GM18505 (cell line): ENCODE results near the gene KIF3C.
"Not testable (repeated sequence)": the region's sequence is repeated elsewhere in the genome, so short reads cannot be mapped to it uniquely, and the experiment has no call there.

ENCODE experiments used
- ATAC-seq: cut with Tn5 transposase; IDR thresholded peaks from one replicate; pipeline ENCODE4 v1.9.1; 2021; ENCODE audit not compliant: unreplicated experiment
- POLR2A ChIP-seq: IDR thresholded peaks from 4 replicates; pipeline ENCODE4 v1.6.1; 2011; ENCODE audit warnings: borderline replicate concordance; ENCODE audit not compliant: insufficient read depth, insufficient read length; ENCODE audit errors: extremely low read depth

KIF3C gene

GRCh38 chr2:25936889-25937545, 45.3 kb downstream of the KIF3C start:
- ATAC-seq, result no peak

DNA sequence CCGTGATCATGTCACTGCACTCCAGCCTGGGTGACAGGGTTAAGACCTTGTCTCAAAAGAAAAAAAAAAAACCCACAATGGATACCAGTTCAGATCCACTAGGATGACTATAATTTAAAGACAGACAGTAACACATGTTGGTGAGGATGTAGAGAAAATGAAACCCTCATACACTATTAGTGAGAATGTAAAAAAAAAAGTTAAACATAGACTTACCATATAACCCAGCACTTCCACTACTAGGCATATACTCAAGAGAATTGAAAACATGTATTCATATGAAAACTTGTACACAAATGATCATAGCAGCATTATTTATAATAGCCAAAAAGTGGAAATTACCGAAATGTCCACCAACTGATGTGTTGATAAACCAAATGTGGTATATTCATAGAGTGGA, 48.7 kb downstream of the KIF3C start:
- no peak for ATAC-seq
- no peak for TF ChIP-seq POLR2A

More at GRCh38 chr2:25936889-25937545, 45.3 kb downstream of the KIF3C start:
- no peak for TF ChIP-seq POLR2A

DNA sequence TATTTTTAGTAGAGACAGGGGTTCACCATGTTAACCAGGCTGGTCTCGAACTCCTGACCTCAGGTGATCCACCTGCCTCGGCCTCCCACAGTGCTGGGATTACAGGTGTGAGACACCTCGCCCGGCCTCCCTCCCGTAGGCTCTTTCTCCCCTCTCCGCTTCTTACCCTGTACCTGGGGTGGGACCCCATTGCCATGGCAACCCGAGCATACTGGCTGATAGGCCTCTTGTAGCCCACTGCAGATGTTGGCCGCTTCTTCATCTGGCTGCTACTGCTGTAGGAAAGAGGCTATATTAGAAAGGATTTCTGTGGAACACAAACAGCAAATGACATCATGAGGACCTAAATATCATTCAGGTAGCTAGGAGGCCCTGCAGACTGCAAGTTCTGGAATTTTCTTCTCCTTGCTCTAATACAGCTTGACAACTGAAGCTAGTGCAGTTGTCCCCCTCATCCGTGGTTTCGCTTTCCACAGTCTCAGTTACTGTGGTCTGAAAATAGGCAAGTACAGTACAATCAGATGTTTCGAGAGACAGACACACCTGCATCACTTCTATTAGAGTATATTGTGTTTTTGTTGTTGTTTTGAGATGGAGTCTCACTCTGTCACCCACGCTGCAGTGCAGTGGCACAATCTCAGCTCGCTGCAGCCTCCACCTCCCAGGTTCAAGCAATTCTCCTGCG, 52.4 kb downstream of the KIF3C start:
- ATAC-seq, result no peak
- TF ChIP-seq POLR2A, result no peak

DNA sequence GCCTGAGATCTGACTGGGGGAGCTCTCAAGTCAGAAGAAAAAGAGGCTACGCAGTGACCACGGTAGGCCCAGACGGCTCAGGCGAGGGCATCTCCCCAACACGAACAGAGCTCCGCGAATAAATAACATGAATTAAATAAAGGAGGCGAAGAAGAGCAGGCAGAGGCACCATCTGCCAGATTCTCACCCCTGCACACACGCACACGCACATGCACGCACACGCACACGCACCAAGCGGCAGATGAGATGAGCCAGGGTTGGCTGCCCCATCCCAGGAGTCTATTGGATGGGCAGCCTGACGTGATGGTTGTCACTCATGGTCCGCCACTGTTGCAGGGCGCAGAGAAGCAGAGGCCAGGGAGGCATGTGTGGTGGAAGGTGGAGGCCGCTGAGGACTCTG, 53.6 kb downstream of the KIF3C start:
- no peak for ATAC-seq
- no peak for TF ChIP-seq POLR2A

GRCh38 chr2:25926984-25927756, 55.1 kb downstream of the KIF3C start:
- no peak for TF ChIP-seq POLR2A
- ATAC-seq, result no peak

DNA sequence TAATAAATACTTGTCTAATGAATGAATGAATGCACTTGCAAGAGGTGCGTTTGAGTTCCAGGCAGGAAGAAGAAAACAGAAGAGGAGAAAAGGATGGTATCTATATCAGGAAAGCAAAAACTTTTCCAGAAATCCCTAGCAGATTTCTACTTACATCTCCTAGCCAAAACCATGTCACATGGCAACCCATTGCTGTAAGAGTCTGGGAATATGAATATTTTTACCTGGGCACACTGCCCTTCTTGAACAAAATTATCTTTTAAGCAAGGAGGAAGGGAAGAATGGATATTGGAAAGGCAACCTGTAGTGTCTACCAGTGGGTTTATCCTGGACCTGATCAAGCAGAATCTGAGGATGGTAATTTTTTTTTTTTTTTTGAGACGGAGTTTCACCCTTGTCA, 59.8 kb downstream of the KIF3C start:
- ATAC-seq, result no peak
- TF ChIP-seq POLR2A, result no peak

GRCh38 chr2:25920786-25921415, 61.4 kb downstream of the KIF3C start:
- no peak for ATAC-seq
- TF ChIP-seq POLR2A, result no peak

GRCh38 chr2:25920336-25920735, 62.0 kb downstream of the KIF3C start:
- ATAC-seq, result no peak

DNA sequence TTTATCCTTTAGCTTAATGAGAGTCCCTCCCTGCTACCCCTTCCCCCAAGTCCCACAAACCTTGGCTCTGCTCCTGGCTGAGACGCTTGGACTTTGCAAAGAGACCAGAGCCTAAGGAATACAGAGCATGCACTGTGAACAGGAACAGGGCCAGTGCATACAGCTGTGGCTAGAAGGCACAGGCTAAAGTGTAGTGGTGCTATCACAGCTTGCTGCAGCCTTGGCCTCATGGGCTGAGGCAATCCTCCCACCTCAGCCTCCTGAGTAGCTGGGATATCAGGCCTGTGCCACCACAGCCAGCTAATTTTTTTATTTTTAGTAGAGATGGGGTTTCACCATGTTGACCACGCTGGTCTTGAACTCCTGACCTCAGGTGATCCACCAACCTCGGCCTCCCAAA, 64.5 kb downstream of the KIF3C start:
- no peak for TF ChIP-seq POLR2A
- no peak for ATAC-seq

More at GRCh38 chr2:25920336-25920735, 62.0 kb downstream of the KIF3C start:
- no peak for TF ChIP-seq POLR2A

DNA sequence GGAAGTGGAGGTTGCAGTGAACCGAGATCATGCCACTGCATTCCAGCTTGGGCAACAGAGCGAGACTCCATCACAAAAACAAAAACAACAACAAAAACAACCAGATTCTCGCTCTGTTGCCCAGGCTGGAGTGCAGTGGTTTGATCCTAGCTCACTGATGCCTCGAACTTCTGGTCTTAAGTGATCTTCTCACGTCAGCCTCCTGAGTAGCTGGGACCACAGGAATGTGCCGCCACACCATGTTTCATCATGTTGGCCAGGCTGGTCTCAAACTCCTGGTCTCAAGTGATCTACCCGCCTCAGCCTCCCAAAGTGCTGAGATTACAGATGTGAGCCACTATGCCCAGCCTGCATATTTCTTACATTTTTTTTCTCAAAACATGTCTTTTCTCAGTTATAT, 64.9 kb downstream of the KIF3C start:
- not testable (repeated sequence) for ATAC-seq

- ATAC-seq, result not testable (repeated sequence)
Measured at GRCh38 chr2:25915944-25916772, 66.1 kb downstream of the KIF3C start.

DNA sequence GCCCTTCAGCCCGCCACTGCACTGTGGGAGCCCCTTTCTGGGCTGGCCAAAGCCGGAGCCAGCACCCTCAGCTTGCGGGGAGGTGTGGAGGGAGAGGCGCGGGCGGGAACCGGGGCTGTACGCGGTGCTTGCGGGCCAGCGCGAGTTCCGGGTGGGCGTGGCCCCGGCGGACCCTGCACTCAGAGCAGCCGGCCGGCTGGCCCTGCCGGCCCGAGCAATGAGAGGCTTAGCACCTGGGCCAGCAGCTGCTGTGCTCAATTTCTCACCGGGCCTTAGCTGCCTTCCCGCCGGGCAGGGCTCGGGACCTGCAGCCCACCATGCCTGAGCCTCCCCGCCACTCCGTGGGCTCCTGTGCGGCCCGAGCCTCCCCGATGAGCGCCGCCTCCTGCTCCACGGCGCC, 66.9 kb downstream of the KIF3C start:
- ATAC-seq, result not testable (repeated sequence)

- ATAC-seq, result not testable (repeated sequence)
Measured at GRCh38 chr2:25913696-25913973, 68.7 kb downstream of the KIF3C start.

DNA sequence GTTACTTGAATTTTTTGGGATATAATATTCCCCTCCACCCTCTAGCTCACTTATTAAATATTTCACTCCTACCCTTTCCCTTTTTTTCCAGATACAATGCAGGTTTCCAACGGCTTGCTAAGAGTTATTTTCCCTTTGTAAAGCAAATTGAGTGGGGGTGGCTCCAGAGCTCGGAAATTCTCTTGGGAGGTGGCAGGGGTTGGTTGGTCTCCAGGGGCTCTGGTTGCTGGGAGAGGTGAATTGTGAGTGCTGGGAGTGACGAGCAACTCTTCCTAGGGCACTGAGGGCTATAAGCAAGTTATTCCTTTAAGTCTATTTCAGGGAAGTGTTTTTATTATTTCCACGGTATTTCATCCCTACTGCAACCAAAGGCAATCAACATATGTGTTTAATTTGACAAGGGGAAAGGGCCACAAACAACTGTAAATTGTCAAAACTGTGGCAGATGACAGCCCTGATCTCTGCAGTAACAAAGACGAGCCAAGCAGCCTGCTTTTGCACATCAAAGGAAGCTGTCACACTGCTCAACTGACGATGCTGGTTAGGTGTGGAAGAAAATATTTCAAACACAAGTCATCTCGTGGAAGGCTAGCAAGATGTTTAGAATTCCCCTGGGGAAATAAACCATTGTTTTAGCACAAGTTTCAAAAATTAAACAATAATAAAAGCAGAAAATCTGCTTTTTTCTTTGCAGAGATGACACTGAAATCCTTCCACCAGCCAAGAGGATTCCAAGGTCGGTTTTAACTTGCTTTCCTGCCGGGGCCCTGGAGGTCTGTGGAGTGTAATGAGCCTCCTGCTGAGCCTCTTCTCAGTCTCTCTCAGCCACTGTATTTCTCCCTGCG, 69.2 kb downstream of the KIF3C start:
- no peak for ATAC-seq

GRCh38 chr2:25909574-25909973, 72.7 kb downstream of the KIF3C start:
- ATAC-seq, result not testable (repeated sequence)

More for the DNA sequence above, 69.2 kb downstream of the KIF3C start:
- TF ChIP-seq POLR2A, result no peak
